Neural crest cell (in vitro differentiated cells): ENCODE data around the gene CHI3L2. TPM values are rescaled to one million over a fixed set of nuclear protein-coding genes. Genes with fewer than 3 reads are reported as not detected.

ENCODE experiments used
- DNase-seq: peaks from one replicate; pipeline ENCODE4 v3.0.0; 2021; ENCODE audit warnings: low read depth, mixed read lengths, low spot score
- H3K27ac Mint-ChIP-seq: one replicate; pipeline ENCODE4 v1.8.0; 2021; ENCODE audit warnings: mild to moderate bottlenecking, mixed read lengths; ENCODE audit not compliant: unreplicated experiment
- H3K27me3 Mint-ChIP-seq: 2 replicates; pipeline ENCODE4 v1.8.0; 2021; ENCODE audit warnings: low read depth, mild to moderate bottlenecking, mixed read lengths
- H3K36me3 Mint-ChIP-seq: 2 replicates; pipeline ENCODE4 v1.8.0; 2021; ENCODE audit warnings: low read depth, mild to moderate bottlenecking, mixed read lengths
- H3K4me1 Mint-ChIP-seq: 2 replicates; pipeline ENCODE4 v1.8.0; 2021; ENCODE audit warnings: mixed read lengths
- H3K4me3 Mint-ChIP-seq: one replicate; pipeline ENCODE4 v1.8.0; 2021; ENCODE audit warnings: mild to moderate bottlenecking, mixed read lengths
- H3K9me3 Mint-ChIP-seq: 2 replicates; pipeline ENCODE4 v1.8.0; 2021; ENCODE audit warnings: mixed read lengths
- total RNA-seq: library from RNA; stranded (reverse); gene quantifications from 2 replicates; pipeline ENCODE4 v1.2.1, GENCODE V29; 2021
- TF ChIP-seq, protein P1 (sequence below): fragments of 200-600 bp; sonication (generic); conservative IDR thresholded peaks from 2 replicates; pipeline ENCODE4 v1.5.0; 2021; ENCODE audit warnings: antibody characterized with exemption, mild to moderate bottlenecking

CHI3L2 gene
- total RNA-seq, 1 donor from 2014 or later = not detected

DNA sequence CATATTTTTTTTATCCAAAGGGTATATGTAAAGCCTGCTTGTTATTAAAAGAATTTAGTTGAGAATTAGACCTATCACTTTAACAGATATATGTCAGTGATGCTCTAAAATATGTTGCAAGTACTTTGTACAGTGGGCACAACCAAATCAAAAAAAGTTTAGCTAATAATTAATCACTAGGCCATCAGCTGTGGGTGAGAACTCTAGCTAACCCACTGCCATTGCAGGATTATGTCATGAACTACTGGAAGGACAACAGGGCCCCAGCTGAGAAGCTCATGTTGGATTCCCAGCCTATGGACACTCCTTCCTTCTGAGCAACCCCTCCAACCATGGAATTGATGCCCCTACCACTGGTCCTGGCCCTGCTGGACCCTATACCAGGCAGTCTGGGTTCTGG lies 56.3 kb downstream of the CHI3L2 start:
- TF ChIP-seq, protein P1, sequence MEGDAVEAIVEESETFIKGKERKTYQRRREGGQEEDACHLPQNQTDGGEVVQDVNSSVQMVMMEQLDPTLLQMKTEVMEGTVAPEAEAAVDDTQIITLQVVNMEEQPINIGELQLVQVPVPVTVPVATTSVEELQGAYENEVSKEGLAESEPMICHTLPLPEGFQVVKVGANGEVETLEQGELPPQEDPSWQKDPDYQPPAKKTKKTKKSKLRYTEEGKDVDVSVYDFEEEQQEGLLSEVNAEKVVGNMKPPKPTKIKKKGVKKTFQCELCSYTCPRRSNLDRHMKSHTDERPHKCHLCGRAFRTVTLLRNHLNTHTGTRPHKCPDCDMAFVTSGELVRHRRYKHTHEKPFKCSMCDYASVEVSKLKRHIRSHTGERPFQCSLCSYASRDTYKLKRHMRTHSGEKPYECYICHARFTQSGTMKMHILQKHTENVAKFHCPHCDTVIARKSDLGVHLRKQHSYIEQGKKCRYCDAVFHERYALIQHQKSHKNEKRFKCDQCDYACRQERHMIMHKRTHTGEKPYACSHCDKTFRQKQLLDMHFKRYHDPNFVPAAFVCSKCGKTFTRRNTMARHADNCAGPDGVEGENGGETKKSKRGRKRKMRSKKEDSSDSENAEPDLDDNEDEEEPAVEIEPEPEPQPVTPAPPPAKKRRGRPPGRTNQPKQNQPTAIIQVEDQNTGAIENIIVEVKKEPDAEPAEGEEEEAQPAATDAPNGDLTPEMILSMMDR = no peak
- Mint-ChIP-seq H3K27me3 (no peaks in the 10 kb centered on the region), H3K27ac (no peak overlapping the region), H3K4me1 (no peaks in the 10 kb centered on the region), H3K9me3 (no peaks in the 10 kb centered on the region), H3K4me3 (no peak overlapping the region), H3K36me3 (no peaks in the 10 kb centered on the region)
- no peak for DNase-seq

DNA sequence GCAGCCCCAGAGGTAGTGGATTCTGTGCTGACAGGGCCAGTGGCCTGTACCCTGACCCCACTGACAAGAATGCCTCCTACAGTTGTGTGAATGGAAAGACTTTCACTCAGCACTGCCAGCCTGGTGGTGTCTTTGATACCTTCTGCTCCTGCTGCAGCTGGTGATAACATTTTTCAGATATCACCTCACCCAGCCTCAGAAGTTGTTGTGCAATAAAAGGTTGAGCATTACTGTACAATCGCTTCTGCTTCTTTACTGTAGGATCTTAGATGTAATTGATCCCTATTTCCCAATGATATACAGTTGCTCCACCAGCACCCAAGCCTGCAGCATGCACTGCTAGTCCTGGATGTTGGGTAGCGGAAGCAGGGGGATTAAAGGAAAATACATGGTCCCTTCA lies 58.4 kb downstream of the CHI3L2 start:
- Mint-ChIP-seq H3K4me1 (no peaks in the 10 kb centered on the region), H3K27ac (no peak overlapping the region), H3K9me3 (peaks cover under 1% of the 10 kb centered on the region), H3K4me3 (no peak overlapping the region), H3K36me3 (no peaks in the 10 kb centered on the region), H3K27me3 (no peaks in the 10 kb centered on the region)
- DNase-seq = no peak
- TF ChIP-seq, protein P1 = no peak

DNA sequence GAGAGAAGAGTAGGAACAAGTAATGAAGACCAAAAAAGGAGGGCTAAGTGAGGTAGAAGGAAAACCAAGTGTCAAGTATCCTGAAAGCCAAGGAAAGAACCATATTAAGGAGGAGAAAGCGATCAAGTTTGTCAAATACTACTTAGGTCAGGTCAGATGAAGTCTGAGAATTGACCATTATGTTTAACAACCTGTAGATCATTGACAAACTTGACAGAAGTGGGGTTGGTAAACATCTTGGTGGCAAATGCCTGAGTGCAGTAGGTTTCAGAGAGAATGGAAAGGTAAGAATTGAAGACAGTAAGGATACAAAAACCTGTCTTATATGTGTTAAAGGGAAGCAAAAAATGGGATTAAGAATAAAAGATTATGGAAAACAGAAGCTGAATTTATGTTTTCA lies 59.4 kb downstream of the CHI3L2 start:
- no peak overlapping the region for H3K27ac Mint-ChIP-seq
- H3K9me3 Mint-ChIP-seq = peaks cover 5% of the 10 kb centered on the region
- DNase-seq = no peak
- H3K36me3 Mint-ChIP-seq = no peaks in the 10 kb centered on the region
- no peaks in the 10 kb centered on the region for H3K4me1 Mint-ChIP-seq
- TF ChIP-seq, protein P1 = no peak
- no peaks in the 10 kb centered on the region for H3K27me3 Mint-ChIP-seq
- H3K4me3 Mint-ChIP-seq = no peak overlapping the region

DNA sequence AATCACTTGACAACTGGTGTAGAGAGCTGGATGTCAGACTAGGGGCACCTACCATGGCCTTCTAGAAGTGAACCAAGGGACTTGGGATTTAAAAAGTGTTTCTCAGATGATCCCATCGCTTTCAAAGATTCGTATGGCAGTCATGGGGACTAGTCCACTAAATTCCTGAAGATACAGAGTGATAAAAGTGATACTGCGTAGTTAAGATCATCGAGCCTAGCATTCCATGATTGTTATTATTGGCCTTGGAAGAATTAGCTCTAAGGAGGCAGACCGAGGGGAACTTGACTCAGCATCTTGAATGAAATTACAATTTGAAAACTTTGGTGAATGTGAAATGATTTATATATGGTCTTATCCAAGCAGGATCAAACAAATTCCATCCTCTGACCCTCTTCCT lies 61.9 kb downstream of the CHI3L2 start:
- Mint-ChIP-seq H3K9me3 (peaks cover 5% of the 10 kb centered on the region), H3K4me3 (no peak overlapping the region), H3K27ac (no peak overlapping the region), H3K36me3 (no peaks in the 10 kb centered on the region), H3K4me1 (no peaks in the 10 kb centered on the region), H3K27me3 (no peaks in the 10 kb centered on the region)
- DNase-seq = no peak
- TF ChIP-seq, protein P1 = no peak

DNA sequence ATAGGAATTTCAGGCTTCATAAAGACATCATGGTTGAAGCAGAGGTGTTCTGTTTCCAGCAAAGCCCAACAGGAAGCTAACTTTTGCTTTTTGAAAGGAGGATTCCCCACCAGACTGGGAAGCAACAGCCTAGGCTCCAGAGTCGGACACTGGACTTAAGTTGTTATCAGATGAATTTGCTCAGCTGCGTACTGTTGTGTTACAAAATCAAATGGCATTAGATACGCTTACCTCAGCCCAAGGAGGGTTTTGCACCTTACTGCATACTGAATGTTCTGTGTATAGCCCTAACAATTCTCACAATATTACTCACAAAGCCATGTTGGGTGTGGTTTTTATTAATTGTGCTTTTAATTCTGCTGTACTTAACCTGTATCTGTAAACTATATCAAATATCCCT lies 62.6 kb downstream of the CHI3L2 start:
- Mint-ChIP-seq H3K36me3 (no peaks in the 10 kb centered on the region), H3K4me1 (no peaks in the 10 kb centered on the region), H3K27ac (no peak overlapping the region), H3K9me3 (peaks cover 5% of the 10 kb centered on the region), H3K27me3 (no peaks in the 10 kb centered on the region), H3K4me3 (no peak overlapping the region)
- DNase-seq = no peak
- TF ChIP-seq, protein P1 = no peak

DNA sequence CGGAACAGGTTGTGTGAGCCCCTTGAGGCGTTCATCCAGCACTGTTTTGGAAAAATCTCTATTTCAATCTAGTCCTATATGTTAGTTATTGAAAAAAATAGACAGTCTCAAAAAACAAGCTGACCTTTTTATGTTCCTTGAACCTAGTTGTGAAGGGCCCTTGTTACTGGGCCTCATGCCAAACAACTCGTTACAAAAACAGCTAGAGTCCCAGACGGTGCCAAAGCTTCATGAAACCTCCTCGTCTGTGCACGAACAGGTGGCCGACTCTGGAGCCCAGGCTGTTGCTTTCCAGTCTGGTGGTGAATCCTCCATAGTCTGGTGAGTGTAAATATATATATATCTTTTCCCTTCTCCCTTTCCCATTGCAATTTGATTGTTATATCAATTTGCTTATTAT lies 63.1 kb downstream of the CHI3L2 start, which contains the start of gene CHIA:
TSS of gene CHIA (plus strand) at position 222 of the 400 bp plus-strand sequence. CDS start 19,617 bp downstream, outside the sequence.
- H3K27ac Mint-ChIP-seq = no peak within 1 kb of the TSS
- H3K4me1 Mint-ChIP-seq = no peaks in the 10 kb centered on the region
- no peaks in the 10 kb centered on the region for H3K36me3 Mint-ChIP-seq
- no peaks in the 10 kb centered on the region for H3K27me3 Mint-ChIP-seq
- peaks cover 5% of the 10 kb centered on the region for H3K9me3 Mint-ChIP-seq
- no peak for DNase-seq
- TF ChIP-seq, protein P1 = no peak
- no peak within 1 kb of the TSS for H3K4me3 Mint-ChIP-seq
